Nephron progenitor cell (in vitro differentiated cells): ENCODE results near the gene ORM1.

ENCODE experiments used
- DNase-seq: peaks from one replicate; pipeline ENCODE4 v3.0.0; 2021
- H3K27ac Mint-ChIP-seq: 2 replicates; pipeline ENCODE4 v1.8.0; 2021; ENCODE audit warnings: mild to moderate bottlenecking, moderate library complexity, mixed read lengths
- H3K27me3 Mint-ChIP-seq: 2 replicates; pipeline ENCODE4 v1.8.0; 2021; ENCODE audit warnings: mild to moderate bottlenecking, low read depth, mixed read lengths; ENCODE audit not compliant: poor library complexity
- H3K36me3 Mint-ChIP-seq: 2 replicates; pipeline ENCODE4 v1.8.0; 2021; ENCODE audit warnings: low read depth, mixed read lengths
- H3K4me1 Mint-ChIP-seq: 2 replicates; pipeline ENCODE4 v1.8.0; 2021; ENCODE audit warnings: mixed read lengths
- H3K4me3 Mint-ChIP-seq: 2 replicates; pipeline ENCODE4 v1.8.0; 2021; ENCODE audit warnings: mild to moderate bottlenecking, moderate library complexity, mixed read lengths
- H3K9me3 Mint-ChIP-seq: 2 replicates; pipeline ENCODE4 v1.8.0; 2021; ENCODE audit warnings: mild to moderate bottlenecking, moderate library complexity, mixed read lengths
- CTCF ChIP-seq: fragments of 200-600 bp; sonication (generic); IDR thresholded peaks from 2 replicates; pipeline ENCODE4 v1.5.0; 2021; ENCODE audit warnings: antibody characterized with exemption

ORM1 gene

DNA sequence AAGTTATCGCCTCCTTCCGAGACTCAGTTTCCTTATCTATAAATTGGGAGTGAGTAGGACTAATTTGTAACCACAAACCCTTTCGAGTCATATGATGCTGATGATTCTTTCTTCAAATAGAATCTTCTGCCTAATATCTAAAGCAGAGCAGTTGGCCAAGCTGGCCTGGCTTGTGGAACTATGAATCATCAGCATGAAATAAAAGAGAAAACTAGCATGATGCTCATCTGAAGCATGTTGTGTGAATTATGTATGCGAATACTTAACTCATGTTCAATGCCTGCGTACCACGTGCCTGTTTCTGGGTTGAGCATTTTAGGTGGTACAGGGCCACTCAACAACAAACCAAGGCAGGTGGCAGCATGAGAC is 15.0 kb upstream of the ORM1 start:
- Mint-ChIP-seq H3K36me3 (peaks cover 31% of the 10 kb centered on the region), H3K27ac (no peak overlapping the region), H3K4me1 (peaks cover 14% of the 10 kb centered on the region), H3K27me3 (peaks cover 4% of the 10 kb centered on the region), H3K4me3 (no peak overlapping the region), H3K9me3 (no peaks in the 10 kb centered on the region)
- TF ChIP-seq CTCF: no peak
- no peak for DNase-seq

DNA sequence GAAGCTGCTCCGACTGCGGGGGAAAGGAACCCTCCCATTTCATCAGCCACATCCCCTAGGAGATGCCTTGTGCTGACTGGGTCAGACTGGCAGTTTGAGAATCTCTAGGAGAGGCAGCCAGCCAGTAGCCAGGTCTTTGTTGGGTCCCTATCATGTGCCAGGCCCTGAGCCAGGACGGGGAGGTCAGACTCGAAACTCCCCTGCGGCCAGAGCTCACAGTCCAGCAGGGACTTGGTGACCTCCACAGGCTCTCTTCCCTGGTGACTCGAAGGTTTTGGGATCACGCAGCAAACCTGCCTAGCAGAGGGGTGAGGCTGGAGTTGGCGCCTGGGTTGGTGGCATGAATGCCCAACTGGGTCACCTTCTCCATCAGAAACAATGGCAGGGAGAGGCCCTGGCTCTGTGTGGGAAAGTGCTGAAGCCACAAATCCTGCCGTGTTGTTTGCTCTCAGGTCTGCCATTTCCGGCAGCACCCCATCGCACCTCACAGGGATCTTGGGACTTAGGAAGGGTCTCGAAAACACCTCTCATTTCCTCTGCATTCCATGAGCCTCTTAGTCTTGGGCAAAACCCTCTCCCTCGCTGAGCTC is 14.4 kb upstream of the ORM1 start:
- Mint-ChIP-seq H3K4me1 (peaks cover 14% of the 10 kb centered on the region), H3K27ac (no peak overlapping the region), H3K27me3 (peaks cover 4% of the 10 kb centered on the region), H3K9me3 (no peaks in the 10 kb centered on the region), H3K4me3 (no peak overlapping the region), H3K36me3 (peaks cover 31% of the 10 kb centered on the region)
- no peak for TF ChIP-seq CTCF
- no peak for DNase-seq

DNA sequence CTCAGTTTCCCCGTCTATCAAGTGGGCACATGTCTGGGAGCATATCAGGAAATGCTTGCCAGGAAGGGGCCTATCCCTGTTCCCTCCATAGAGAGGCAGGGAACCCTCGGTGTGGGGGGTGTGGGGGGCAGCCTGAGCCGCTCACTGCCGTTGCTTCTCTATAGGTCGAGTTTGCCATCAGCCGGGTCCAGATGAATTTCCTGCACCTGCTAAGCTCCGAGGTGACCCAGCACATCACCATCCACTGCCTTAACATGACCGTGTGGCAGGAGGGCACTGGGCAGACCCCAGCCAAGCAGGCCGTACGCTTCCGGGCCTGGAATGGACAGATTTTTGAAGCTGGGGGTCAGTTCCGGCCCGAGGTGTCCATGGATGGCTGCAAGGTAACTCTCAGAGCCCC is 13.8 kb upstream of the ORM1 start:
- no peaks in the 10 kb centered on the region for H3K9me3 Mint-ChIP-seq
- peaks cover under 1% of the 10 kb centered on the region for H3K27me3 Mint-ChIP-seq
- H3K4me1 Mint-ChIP-seq: peaks cover 14% of the 10 kb centered on the region
- no peak overlapping the region for H3K4me3 Mint-ChIP-seq
- H3K27ac Mint-ChIP-seq: no peak overlapping the region
- no peak for DNase-seq
- no peak for TF ChIP-seq CTCF
- peaks cover 31% of the 10 kb centered on the region for H3K36me3 Mint-ChIP-seq

DNA sequence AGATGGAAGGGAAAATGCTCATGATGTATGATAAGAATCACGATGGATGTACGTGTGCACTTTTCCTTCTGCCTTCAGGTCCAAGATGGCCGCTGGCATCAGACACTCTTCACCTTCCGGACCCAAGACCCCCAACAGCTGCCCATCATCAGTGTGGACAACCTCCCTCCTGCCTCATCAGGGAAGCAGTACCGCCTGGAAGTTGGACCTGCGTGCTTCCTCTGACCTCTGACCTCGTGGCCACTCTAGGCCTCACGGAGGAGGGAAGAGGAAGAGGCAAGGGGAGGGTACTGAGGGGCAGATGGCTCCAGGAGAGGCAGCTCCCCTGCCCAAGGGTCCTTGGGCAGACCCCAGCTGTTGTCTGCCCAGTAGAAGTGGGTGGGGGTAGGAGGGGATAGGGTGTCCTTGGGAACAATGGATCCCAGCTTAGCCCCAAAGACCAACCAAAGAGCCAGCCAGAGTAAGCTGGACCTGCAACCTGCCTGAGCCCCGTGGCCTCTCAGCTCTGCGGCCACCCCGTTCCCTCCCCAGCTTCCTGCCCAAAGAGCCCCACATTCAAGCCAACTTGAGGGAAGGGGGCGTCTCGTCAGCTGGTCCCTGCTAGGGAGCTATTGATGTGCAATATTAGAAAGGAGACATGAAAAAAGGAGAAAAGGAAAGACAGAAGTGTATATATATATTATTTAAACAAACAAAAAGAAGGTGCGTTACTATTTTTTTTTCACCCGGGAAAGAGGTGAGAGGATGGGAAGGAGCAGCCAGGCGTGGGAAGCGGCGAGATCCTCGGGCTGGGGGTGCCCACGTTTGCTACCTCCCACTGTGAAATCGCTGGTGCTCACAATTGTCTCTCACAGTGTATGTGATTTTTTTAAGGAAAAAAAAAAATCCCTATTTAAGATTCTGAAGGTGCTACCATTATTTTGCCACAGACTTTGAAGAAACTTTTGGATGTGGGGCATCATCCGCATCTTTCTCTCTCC is 12.1 kb upstream of the ORM1 start:
- Mint-ChIP-seq H3K4me1 (peaks cover 5% of the 10 kb centered on the region), H3K27ac (no peak overlapping the region), H3K9me3 (no peaks in the 10 kb centered on the region), H3K36me3 (peaks cover 31% of the 10 kb centered on the region), H3K4me3 (no peak overlapping the region), H3K27me3 (no peaks in the 10 kb centered on the region)
- no peak for TF ChIP-seq CTCF
- DNase-seq: no peak

GRCh38 chr9:114311571-114312512 is 11.1 kb upstream of the ORM1 start:
- H3K27me3 Mint-ChIP-seq: peaks cover 5% of the 10 kb centered on the region

More at GRCh38 chr9:114311571-114312512, 11.1 kb upstream of the ORM1 start:
- Mint-ChIP-seq H3K4me1 (peaks cover 7% of the 10 kb centered on the region), H3K9me3 (no peaks in the 10 kb centered on the region), H3K36me3 (peaks cover 31% of the 10 kb centered on the region), H3K4me3 (no peak overlapping the region), H3K27ac (peak overlapping the region; percentile 59)
- no peak for DNase-seq
- no peak for TF ChIP-seq CTCF
